K562 (cell line): ENCODE data around the gene H2AZ2. TPM values are rescaled to one million over a fixed set of nuclear protein-coding genes. Genes with fewer than 3 reads are reported as not detected.

Source experiments
- DEAF1 ChIP-seq: fragments of 450-650 bp; formaldehyde crosslinking; IDR thresholded peaks from 2 replicates; pipeline ENCODE4 v1.4.0; 2020; ENCODE audit warnings: mild to moderate bottlenecking, moderate library complexity
- EGR1 ChIP-seq: fragments of 450-650 bp; conservative IDR thresholded peaks from 2 replicates; pipeline ENCODE4 v1.6.1; 2017; ENCODE audit warnings: mild to moderate bottlenecking
- HNRNPK ChIP-seq: fragments of 200-400 bp; formaldehyde crosslinking; IDR thresholded peaks from one replicate; pipeline ENCODE4 v1.6.1; 2018; ENCODE audit warnings: mild to moderate bottlenecking, low read depth, low read length; ENCODE audit not compliant: poor library complexity, severe bottlenecking
- MAFK ChIP-seq: IDR thresholded peaks from 2 replicates; pipeline ENCODE4 v1.6.1; 2011; ENCODE audit warnings: low read length, improper control_type of control experiment
- MTA1 ChIP-seq: fragments of 450-650 bp; IDR thresholded peaks from 2 replicates; pipeline ENCODE4 v1.6.1; 2017; ENCODE audit warnings: borderline replicate concordance
- POLR2G ChIP-seq: fragments of 200-400 bp; formaldehyde crosslinking; IDR thresholded peaks from 2 replicates; pipeline ENCODE4 v1.6.1; 2017; ENCODE audit warnings: low read depth, mild to moderate bottlenecking, antibody characterized with exemption, low read length, moderate library complexity
- RREB1 ChIP-seq: fragments of 250-450 bp; sonication (Bioruptor Pico); IDR thresholded peaks from 2 replicates; pipeline ENCODE4 v1.4.0; 2020
- TAF1 ChIP-seq: IDR thresholded peaks from 2 replicates; pipeline ENCODE4 v1.6.1; 2011; ENCODE audit warnings: mild to moderate bottlenecking, low read length, moderate library complexity; ENCODE audit not compliant: insufficient read depth, control insufficient read depth, severe bottlenecking; ENCODE audit errors: extremely low read depth
- TOE1 ChIP-seq, 2 experiments: fragments of 450-650 bp in 1 of 2; sonication (generic) in 1 of 2; formaldehyde crosslinking in 1 of 2; IDR thresholded peaks; 2 replicates each; pipeline versions ENCODE4 v1.7.1 to v1.8.0; 2016 to 2022; ENCODE audit warnings: borderline replicate concordance in 2 of 2, mild to moderate bottlenecking in 2 of 2, antibody characterized with exemption in 1 of 2, inconsistent platforms in 1 of 2, low read depth in 1 of 2, missing genetic modification reagents in 1 of 2, moderate library complexity in 1 of 2
- TRIM24 ChIP-seq, 2 experiments: fragments of 450-650 bp; IDR thresholded peaks; 2 replicates each; pipeline ENCODE4 v1.6.1; 2016
- VEZF1 ChIP-seq: fragments of 200-800 bp; sonication (Bioruptor generic); IDR thresholded peaks from 2 replicates; pipeline ENCODE4 v1.6.1; 2017; ENCODE audit warnings: missing genetic modification characterization, missing compliant biosample characterization
- ZNF143 ChIP-seq: sonication (generic); formaldehyde crosslinking; IDR thresholded peaks from 2 replicates; pipeline ENCODE4 v1.9.0; 2022; ENCODE audit warnings: mild to moderate bottlenecking, missing genetic modification reagents
- ZNF592 ChIP-seq: fragments of 450-650 bp; IDR thresholded peaks from 2 replicates; pipeline ENCODE4 v1.6.1; 2017; ENCODE audit warnings: antibody characterized with exemption, mild to moderate bottlenecking
- ZNF778 ChIP-seq: fragments of 450-650 bp; formaldehyde crosslinking; IDR thresholded peaks from 2 replicates; pipeline ENCODE4 v1.4.0; 2020; ENCODE audit warnings: mild to moderate bottlenecking, moderate library complexity
- polyA plus RNA-seq, 8 experiments: library from polyadenylated mRNA; depleted of rRNA in 4 of 8; stranded (reverse) in 5 of 8; unstranded in 3 of 8; fragments of >200 nt; fragmentation: Nextera tagmentation in 2 of 8; fragmentation: Illumina TruSeq in 1 of 8; extraction: Ambion mirVana in 2 of 8; extraction: Trizol in 1 of 8; gene quantifications; 2 replicates each; pipeline versions ENCODE4 v1.2.1 to v1.2.3, GENCODE V29; 2011 to 2014; ENCODE audit warnings: inconsistent platforms in 1 of 8, missing spikeins in 1 of 8
- total RNA-seq, 7 experiments: library from RNA; depleted of rRNA in 6 of 7; stranded (reverse); fragments of >200 nt in 6 of 7; fragmentation: Illumina TruSeq in 2 of 7; extraction: Trizol in 2 of 7; gene quantifications; 2 replicates each; pipeline versions ENCODE4 v1.2.1 to v1.2.3, GENCODE V29; 2011 to 2021; ENCODE audit warnings: low replicate concordance in 1 of 7

H2AZ2 gene
- total and polyA plus RNA-seq, 9 of the 15 experiments (the other 6 are each of a cell fraction or from before 2014, with no cell fraction given) = 105 to 382 (median 286) TPM

- TF ChIP-seq ZNF592 (peak; percentile 42), EGR1 (no peak), MAFK (no peak), ZNF143 (CRISPR knock-in tag) (no peak), MTA1 (peak; percentile 81), TRIM24 (IDR thresholded peaks at IDR 0.05) (peak; percentile 75 to 77), HNRNPK (no peak), TOE1 (IDR thresholded peaks at IDR 0.05; ENCODE audit: borderline replicate concordance) (0 out of 2 replicates have a peak, but pooled peaks have one; percentile 59), TOE1 (CRISPR knock-in tag; IDR thresholded peaks at IDR 0.05; ENCODE audit: borderline replicate concordance, low read depth) (no peak), DEAF1 (CRISPR knock-in tag) (peak; percentile 71), ZNF778 (no peak), POLR2G (no peak), RREB1 (CRISPR knock-in tag) (no peak), VEZF1 (CRISPR knock-in tag) (no peak), TAF1 (peak; percentile 56)
Observed at GRCh38 chr7:44847509-44847919, 373 bp downstream of the H2AZ2 start (continued).
